Erythroblast (primary cell): ENCODE results near the gene IGFLR1.

Experiments used
- GATA1 ChIP-seq: IDR thresholded peaks from 2 replicates; pipeline ENCODE4 v1.6.1; 2011; ENCODE audit warnings: low read depth, mild to moderate bottlenecking, control low read depth, low read length, moderate library complexity
- POLR2A ChIP-seq: IDR thresholded peaks from 2 replicates; pipeline ENCODE4 v1.6.1; 2011; ENCODE audit warnings: mild to moderate bottlenecking, low read length

DNA sequence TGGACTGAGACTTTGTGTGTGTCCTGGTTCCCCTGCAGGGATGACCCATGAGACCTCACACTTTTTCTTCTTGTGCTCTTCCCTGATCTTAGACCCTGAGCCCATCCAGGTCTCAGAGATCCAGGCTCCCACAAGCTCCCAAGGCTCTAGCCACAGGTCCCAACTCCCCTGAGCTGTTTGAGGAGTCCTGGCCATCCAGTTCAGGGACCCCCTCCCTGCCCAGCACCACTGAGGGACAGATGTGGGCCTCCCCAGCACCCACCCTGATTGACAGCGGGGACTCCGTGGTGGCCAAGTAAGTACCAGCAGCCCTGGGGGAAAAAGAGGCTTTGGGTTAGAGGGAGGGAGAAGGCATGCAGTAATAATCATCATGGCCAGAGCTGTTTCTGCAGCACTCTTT is 17.4 kb upstream of the IGFLR1 start:
- TF ChIP-seq POLR2A (no peak), GATA1 (no peak)
